K562 (cell line): ENCODE results near the gene POLG. TPM values are rescaled to one million over a fixed set of nuclear protein-coding genes. Genes with fewer than 3 reads are reported as not detected.

Experiments
- ATAC-seq: fragments of 200-7000 bp; cut with Tn5 transposase; 3 replicates; pipeline ENCODE4 v1.9.1; 2020; ENCODE audit warnings: moderate library complexity
- BruUV-seq: library from RNA; stranded (reverse); fragments of 400-500 nt; replicated peaks from 2 replicates; lab custom pipeline; 2021; lab: Mats Ljungman, UMichigan
- CTCF ChIA-PET: fragments of 300-600 bp; formaldehyde crosslinking; extraction: SDS; loops from one replicate; lab custom pipeline; 2021; ENCODE audit warnings: low intra/inter-chr PET ratio; lab: Yijun Ruan, JAX
- POLR2A ChIA-PET: fragments of 300-600, 350-650 bp; sonication (Branson Sonifier 250); formaldehyde crosslinking; extraction: SDS; loops from one replicate; lab custom pipeline; 2021; ENCODE audit warnings: antibody characterized with exemption, inconsistent platforms; lab: Yijun Ruan, JAX
- DNase-seq, 4 experiments: peaks; one replicate each; pipeline versions ENCODE4 v3.0.0 to v3.0.0-alpha.2; 2011 to 2018; ENCODE audit warnings: low spot score in 3 of 4, mixed read lengths in 3 of 4; ENCODE audit errors: extremely low read depth in 1 of 4
- FAIRE-seq: peaks from 2 replicates; lab custom pipeline; 2011; peaks lifted over from hg19 to GRCh38; lab: Jason Lieb, UNC
- H2AFZ ChIP-seq: 2 replicates; pipeline ENCODE4 v1.6.0; 2011; ENCODE audit warnings: low read depth, low read length, control low read depth, inconsistent platforms
- H3K27ac ChIP-seq: fragments of 200-600 bp; 3 replicates; pipeline ENCODE4 v1.8.0; 2011; ENCODE audit warnings: low read depth, mild to moderate bottlenecking, control low read depth, inconsistent platforms, low read length, moderate library complexity, mixed read lengths; ENCODE audit errors: extremely low read depth
- H3K27me3 ChIP-seq, 2 experiments: fragments of 300-600 bp in 1 of 2; 2 replicates in 1 of 2; 3 replicates in 1 of 2; pipeline versions ENCODE4 v1.6.0 to v1.8.0; 2011; ENCODE audit warnings: inconsistent platforms in 2 of 2, low read length in 2 of 2, mild to moderate bottlenecking in 1 of 2, mixed read lengths in 1 of 2, moderate library complexity in 1 of 2; ENCODE audit not compliant: control insufficient read depth in 2 of 2, insufficient read depth in 2 of 2
- H3K36me3 ChIP-seq: fragments of 300-600 bp; 3 replicates; pipeline ENCODE4 v1.8.0; 2011; ENCODE audit warnings: mild to moderate bottlenecking, low read length, inconsistent platforms; ENCODE audit not compliant: control insufficient read depth, insufficient read depth
- H3K4me1 ChIP-seq, 2 experiments: fragments of 200-600 bp in 1 of 2; replicated peaks in 1 of 2; 2 replicates in 1 of 2; 3 replicates in 1 of 2; pipeline versions ENCODE4 v1.5.1 to v1.8.0; 2011; ENCODE audit warnings: inconsistent platforms in 2 of 2, low read length in 2 of 2, mild to moderate bottlenecking in 1 of 2, mixed read lengths in 1 of 2, moderate library complexity in 1 of 2; ENCODE audit not compliant: control insufficient read depth in 2 of 2, insufficient read depth in 2 of 2
- H3K4me2 ChIP-seq: 2 replicates; pipeline ENCODE4 v1.6.1; 2011; ENCODE audit warnings: low read length, control low read depth, inconsistent platforms, mixed read lengths; ENCODE audit not compliant: insufficient read depth
- H3K4me3 ChIP-seq: fragments of 200-600 bp; sonication (generic), shearing (Covaris generic); 2 replicates; pipeline ENCODE4 v1.5.1; 2016; ENCODE audit warnings: control low read depth, inconsistent platforms
- H3K79me2 ChIP-seq: fragments of 200-600 bp; 3 replicates; pipeline ENCODE4 v1.8.0; 2011; ENCODE audit warnings: low read length, inconsistent platforms; ENCODE audit not compliant: control insufficient read depth, insufficient read depth
- H3K9ac ChIP-seq, 2 experiments: 2 replicates each; pipeline versions ENCODE4 v1.6.0 to v1.6.1; 2011; ENCODE audit warnings: low read depth in 2 of 2, low read length in 2 of 2, control low read depth in 1 of 2, inconsistent platforms in 1 of 2, mild to moderate bottlenecking in 1 of 2, mixed read lengths in 1 of 2; ENCODE audit not compliant: insufficient read depth in 1 of 2
- H3K9me1 ChIP-seq: one replicate; pipeline ENCODE4 v1.6.0; 2011; ENCODE audit warnings: inconsistent platforms, mild to moderate bottlenecking, low read length, moderate library complexity; ENCODE audit not compliant: control insufficient read depth, insufficient read depth
- H3K9me3 ChIP-seq: replicated peaks from 2 replicates; pipeline ENCODE4 v1.5.1; 2011; ENCODE audit warnings: low read depth, low read length, inconsistent platforms; ENCODE audit not compliant: control insufficient read depth, insufficient read depth
- H4K20me1 ChIP-seq: replicated peaks from 2 replicates; pipeline ENCODE4 v1.6.1; 2011; ENCODE audit warnings: low read length, inconsistent platforms, mixed read lengths; ENCODE audit not compliant: control insufficient read depth, insufficient read depth
- ELF4 ChIP-seq: fragments of 450-650 bp; formaldehyde crosslinking; IDR thresholded peaks from 2 replicates; pipeline ENCODE4 v1.4.0; 2022; ENCODE audit warnings: missing genetic modification characterization
- NRF1 ChIP-seq, 2 experiments: fragments of 450-650 bp; IDR thresholded peaks in 1 of 2; conservative IDR thresholded peaks in 1 of 2; 2 replicates each; pipeline ENCODE4 v1.6.1; 2014; ENCODE audit warnings: mild to moderate bottlenecking in 2 of 2
- SIRT6 ChIP-seq: IDR thresholded peaks from one replicate; pipeline ENCODE4 v1.6.1; 2012; ENCODE audit warnings: low read depth, mild to moderate bottlenecking, control low read depth, inconsistent platforms, low read length, moderate library complexity
- YY1 ChIP-seq, 3 experiments: IDR thresholded peaks; 2 replicates each; pipeline ENCODE4 v1.6.1; 2011; ENCODE audit warnings: low read length in 2 of 3, mild to moderate bottlenecking in 2 of 3, moderate library complexity in 2 of 3, borderline replicate concordance in 1 of 3, control low read depth in 1 of 3, low read depth in 1 of 3; ENCODE audit not compliant: insufficient read depth in 3 of 3, insufficient replicate concordance in 2 of 3, control insufficient read depth in 1 of 3, insufficient read length in 1 of 3; ENCODE audit errors: extremely low read depth in 1 of 3
- ZNF282 ChIP-seq: sonication (generic); formaldehyde crosslinking; IDR thresholded peaks from 2 replicates; pipeline ENCODE4 v1.8.1; 2023; ENCODE audit warnings: missing genetic modification reagents
- WGBS: fragments of 100-300 bp; shearing (Covaris generic); methylation state at CpG from one replicate; pipeline ENCODE4 v1.1.6; 2016; ENCODE audit warnings: low coverage, mixed read lengths; ENCODE audit not compliant: insufficient coverage; ENCODE audit errors: missing lambda C conversion rate; 5-methylcytosine and 5-hydroxymethylcytosine counted together
- in situ Hi-C: fragments of 300-500 bp; cut with MboI; formaldehyde crosslinking; loops from 4 replicates; pipeline ENCODE4 v1.15.0; 2018; ENCODE audit warnings: inconsistent platforms, mixed read lengths
- intact Hi-C: fragments of 100-400 bp; cut with micrococcal nuclease; formaldehyde crosslinking; loops from 2 replicates; pipeline ENCODE4 v1.14.2; 2022
- polyA plus RNA-seq, 8 experiments: library from polyadenylated mRNA; depleted of rRNA in 4 of 8; stranded (reverse) in 5 of 8; unstranded in 3 of 8; fragments of >200 nt; fragmentation: Nextera tagmentation in 2 of 8; fragmentation: Illumina TruSeq in 1 of 8; extraction: Ambion mirVana in 2 of 8; extraction: Trizol in 1 of 8; gene quantifications; 2 replicates each; pipeline versions ENCODE4 v1.2.1 to v1.2.3, GENCODE V29; 2011 to 2014; ENCODE audit warnings: inconsistent platforms in 1 of 8, missing spikeins in 1 of 8
- total RNA-seq, 7 experiments: library from RNA; depleted of rRNA in 6 of 7; stranded (reverse); fragments of >200 nt in 6 of 7; fragmentation: Illumina TruSeq in 2 of 7; extraction: Trizol in 2 of 7; gene quantifications; 2 replicates each; pipeline versions ENCODE4 v1.2.1 to v1.2.3, GENCODE V29; 2011 to 2021; ENCODE audit warnings: low replicate concordance in 1 of 7

The POLG gene
- total and polyA plus RNA-seq, 9 of the 15 experiments (the other 6 are each of a cell fraction or from before 2014, with no cell fraction given): 15.2 to 83.8 (median 38.6) TPM

GRCh38 chr15:89358435-89358754 lies 23.8 kb upstream of the POLG start:
- ATAC-seq (no peak), DNase-seq (no peak), FAIRE-seq (peak; percentile 58)
- H3K4me2 ChIP-seq: peak overlapping the region; percentile 81
- in situ Hi-C loops: no loop called here
- TF ChIP-seq ZNF282 (CRISPR knock-in tag) (0 out of 2 replicates have a peak, but pooled peaks have one; percentile 20), ELF4 (CRISPR knock-in tag) (no peak), NRF1 (conservative IDR thresholded peaks at IDR 0.05 in 1 of 2, IDR thresholded peaks at IDR 0.05 in 1 of 2) (peak; percentile 17 to 42; a peak in 1 of 4 replicates), YY1 (IDR thresholded peaks at IDR 0.05; ENCODE audit: borderline replicate concordance in 1 of 3, control insufficient read depth in 1 of 3, extremely low read depth in 1 of 3, insufficient read depth in 3 of 3, insufficient read length in 1 of 3, insufficient replicate concordance in 2 of 3, low read depth in 1 of 3, low read length in 2 of 3) (no peak), SIRT6 (no peak)
- peaks cover 48 to 88% of the 10 kb centered on the region in 2 experiments for H3K27me3 ChIP-seq
- no peaks in the 10 kb centered on the region for H3K79me2 ChIP-seq
- H3K9me3 ChIP-seq: no peaks in the 10 kb centered on the region
- intact Hi-C loops: loop anchor here (1.0 to 10.0 kb wide), 4 partner anchors 40 to 196 kb away; no protein-coding TSS in a partner anchor
- H3K9ac ChIP-seq: peak overlapping the region in 1 of 2 experiments; percentile 90; a peak in 2 of 4 replicates
- H3K4me3 ChIP-seq: peak overlapping the region; percentile 50
- WGBS: 0% methylated on average over 16 of the region's 16 CpGs
- POLR2A ChIA-PET: interaction anchor here (0.6 to 0.8 kb wide), 2 partner anchors 12 to 30 kb away, joined by 3 to 4 read pairs; no protein-coding TSS in a partner anchor
- H2AFZ ChIP-seq: peak overlapping the region; percentile 96
- CTCF ChIA-PET: interaction anchor here (0.7 to 5.1 kb wide), 7 partner anchors 41 to 341 kb away, joined by 3 to 65 read pairs (median 8); no protein-coding TSS in a partner anchor
- H3K36me3 ChIP-seq: no peaks in the 10 kb centered on the region
- H3K9me1 ChIP-seq: no peaks in the 10 kb centered on the region
- H3K4me1 ChIP-seq: peaks cover 0 to 41% of the 10 kb centered on the region in 2 experiments; a peak in 2 of 5 replicates
- no peak overlapping the region for H3K27ac ChIP-seq
- H4K20me1 ChIP-seq: peaks cover 23% of the 10 kb centered on the region
- BruUV-seq: no TSS peak
